Astrocyte of the hippocampus (primary cell): ENCODE measurements around the gene SLC8A3.

Source experiments
- DNase-seq: peaks from one replicate; pipeline ENCODE4 v3.0.0; 2011; ENCODE audit warnings: low read depth, low spot score

The SLC8A3 gene

DNA sequence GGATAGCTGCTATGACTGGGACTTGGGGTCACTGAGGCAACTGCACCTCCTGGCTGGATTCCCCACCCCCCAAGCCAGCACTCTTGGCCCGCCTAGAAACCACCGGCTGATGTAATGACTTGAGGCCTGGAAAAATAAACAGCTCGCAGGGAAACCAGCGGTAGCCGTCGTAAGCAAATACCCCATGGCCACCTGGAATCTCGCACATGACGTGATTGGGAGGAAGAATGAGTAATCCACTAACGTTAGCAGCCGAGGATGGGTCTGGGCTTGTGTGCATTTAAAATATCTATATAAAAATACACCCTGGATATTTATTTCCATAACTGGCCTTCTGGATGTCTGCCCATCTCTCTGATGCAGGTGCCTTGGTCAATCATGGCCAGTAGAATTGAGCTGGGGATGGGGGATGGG is 189.5 kb downstream of the SLC8A3 start:
- DNase-seq = peak; percentile 36

DNA sequence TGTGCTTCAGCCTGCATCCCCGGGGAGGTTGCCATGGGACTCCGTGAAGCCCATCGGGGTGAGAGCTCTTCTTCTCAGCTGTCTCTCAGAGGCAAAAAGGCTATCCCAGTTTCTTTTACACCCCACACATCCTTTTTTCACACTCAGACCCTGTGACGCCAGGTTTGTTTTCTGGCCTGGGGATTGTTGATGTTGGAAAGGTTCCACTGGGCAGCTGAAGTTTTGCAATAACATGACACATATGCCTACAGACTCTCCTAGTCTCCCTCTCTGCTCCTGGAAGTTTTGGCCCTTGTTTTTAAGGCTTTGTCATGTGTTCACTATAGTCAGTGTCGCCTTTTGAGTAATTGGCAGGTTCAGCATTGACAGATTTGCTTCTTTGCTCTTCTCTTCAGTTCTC is 190.9 kb downstream of the SLC8A3 start:
- peak; percentile 45 for DNase-seq

DNA sequence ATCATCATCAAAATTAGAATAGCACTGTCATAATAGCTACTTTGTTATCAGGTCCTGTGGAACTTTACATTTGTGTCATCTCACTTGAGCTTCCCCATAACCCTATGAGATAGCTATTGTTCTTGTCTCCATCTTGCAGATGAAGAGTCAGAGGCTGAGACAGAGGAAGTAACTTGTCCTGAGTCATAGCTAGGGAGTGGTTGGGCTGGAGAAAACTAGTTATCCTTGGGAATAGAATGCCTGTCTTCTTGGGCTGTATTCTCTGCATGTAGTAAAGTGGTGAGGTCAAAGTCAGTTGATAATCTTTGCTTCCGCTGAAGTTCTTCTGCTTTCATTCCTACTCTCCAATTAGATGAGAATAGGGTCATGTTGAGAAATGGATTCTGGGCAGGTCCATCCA is 192.5 kb downstream of the SLC8A3 start:
- no peak for DNase-seq
